Temporal lobe (tissue), 2 donors: Measurements from ENCODE around the gene ITGB5. TPM values are rescaled to one million over a fixed set of nuclear protein-coding genes. Genes with fewer than 3 reads are reported as not detected.

ENCODE experiments used
- small RNA-seq: library from RNA; depleted of rRNA; stranded (forward); fragments of <200 nt; gene quantifications from one replicate; pipeline ENCODE3, GENCODE V24; 2014; ENCODE audit warnings: low replicate concordance
- total RNA-seq: library from RNA; depleted of rRNA; stranded (reverse); fragments of >200 nt; gene quantifications from one replicate; pipeline ENCODE4 v1.2.3, GENCODE V29; 2014

ITGB5 gene
- total RNA-seq, 1 donor from 2014 or later = 22.9 TPM

Small RNAs within 50 kb of the gene (small RNA-seq; reads per million reads assigned to genes)
- not detected for gene MIR544B

Other genes starting within 250 kb of the ITGB5 start
- gene UMPS, start 156.9 kb downstream of the ITGB5 start, total RNA-seq = 28.3 TPM
- gene MUC13, start 47.4 kb upstream of the ITGB5 start, total RNA-seq = not detected
- gene HEG1, start 168.6 kb upstream of the ITGB5 start, total RNA-seq = 15.0 TPM